HK-2 (cell line): ENCODE results near the gene S100A11.

Experiments
- DNase-seq: peaks from one replicate; pipeline ENCODE4 v3.0.0-alpha.2; 2018; ENCODE audit not compliant: unreplicated experiment

The S100A11 gene

GRCh38 chr1:151984313-151984956 lies 52.4 kb downstream of the S100A11 start:
- no peak for DNase-seq
